Adipocyte (in vitro differentiated cells): ENCODE results near the gene CD82.
"Not testable (repeated sequence)": the region's sequence is repeated elsewhere in the genome, so short reads cannot be mapped to it uniquely, and the experiment has no call there.

Experiments
- DNase-seq: peaks from one replicate; pipeline ENCODE4 v3.0.0-alpha.2; 2015; ENCODE audit warnings: low read depth
- H3K27me3 ChIP-seq: replicated peaks from 2 replicates; pipeline ENCODE4 v1.7.0; 2013; ENCODE audit warnings: mild to moderate bottlenecking, low read length, moderate library complexity; ENCODE audit not compliant: control insufficient read depth, insufficient read depth
- H3K36me3 ChIP-seq: 2 replicates; pipeline ENCODE4 v1.7.0; 2013; ENCODE audit warnings: low read length, mild to moderate bottlenecking, moderate library complexity; ENCODE audit not compliant: control insufficient read depth, insufficient read depth, severe bottlenecking
- H3K4me1 ChIP-seq: 2 replicates; pipeline ENCODE4 v1.7.0; 2013; ENCODE audit warnings: mild to moderate bottlenecking, low read length, moderate library complexity; ENCODE audit not compliant: control insufficient read depth, insufficient read depth
- H3K4me3 ChIP-seq: 2 replicates; pipeline ENCODE4 v1.7.0; 2013; ENCODE audit warnings: mild to moderate bottlenecking, low read length, moderate library complexity
- H3K9ac ChIP-seq: 2 replicates; pipeline ENCODE4 v1.7.0; 2013; ENCODE audit warnings: mild to moderate bottlenecking, low read length, moderate library complexity
- H3K9me3 ChIP-seq: 2 replicates; pipeline ENCODE4 v1.7.0; 2013; ENCODE audit warnings: mild to moderate bottlenecking, low read length, moderate library complexity; ENCODE audit not compliant: control insufficient read depth

CD82 gene

GRCh38 chr11:44652901-44653644, 87.6 kb downstream of the CD82 start:
- Histone ChIP-seq H3K4me1 (no peaks in the 10 kb centered on the region), H3K4me3 (no peak overlapping the region), H3K9ac (no peak overlapping the region), H3K27me3 (peaks cover 39% of the 10 kb centered on the region), H3K36me3 (no peaks in the 10 kb centered on the region), H3K9me3 (no peaks in the 10 kb centered on the region)
- no peak for DNase-seq

- H3K27me3 ChIP-seq, result peaks cover 48% of the 10 kb centered on the region
- no peak for DNase-seq
- no peaks in the 10 kb centered on the region for H3K36me3 ChIP-seq
- no peaks in the 10 kb centered on the region for H3K4me1 ChIP-seq
- no peaks in the 10 kb centered on the region for H3K9me3 ChIP-seq
- no peak overlapping the region for H3K4me3 ChIP-seq
- H3K9ac ChIP-seq, result no peak overlapping the region
Observed at GRCh38 chr11:44654057-44654456, 88.6 kb downstream of the CD82 start.

GRCh38 chr11:44654596-44654995, 89.1 kb downstream of the CD82 start:
- H3K36me3 ChIP-seq, result no peaks in the 10 kb centered on the region
- H3K4me3 ChIP-seq, result no peak overlapping the region
- H3K9me3 ChIP-seq, result no peaks in the 10 kb centered on the region
- peaks cover 53% of the 10 kb centered on the region for H3K27me3 ChIP-seq
- no peak for DNase-seq
- no peak overlapping the region for H3K9ac ChIP-seq
- no peaks in the 10 kb centered on the region for H3K4me1 ChIP-seq

GRCh38 chr11:44657836-44658505, 92.5 kb downstream of the CD82 start:
- no peak for DNase-seq
- peaks cover 37% of the 10 kb centered on the region for H3K27me3 ChIP-seq
- peaks cover 12% of the 10 kb centered on the region for H3K4me1 ChIP-seq
- H3K9me3 ChIP-seq, result no peaks in the 10 kb centered on the region
- no peak overlapping the region for H3K4me3 ChIP-seq
- H3K36me3 ChIP-seq, result no peaks in the 10 kb centered on the region
- H3K9ac ChIP-seq, result no peak overlapping the region

GRCh38 chr11:44658506-44658850, 93.0 kb downstream of the CD82 start:
- H3K9ac ChIP-seq, result no peak overlapping the region
- no peak for DNase-seq
- H3K4me3 ChIP-seq, result no peak overlapping the region
- H3K36me3 ChIP-seq, result no peaks in the 10 kb centered on the region
- peaks cover 32% of the 10 kb centered on the region for H3K27me3 ChIP-seq
- peaks cover 12% of the 10 kb centered on the region for H3K4me1 ChIP-seq
- no peaks in the 10 kb centered on the region for H3K9me3 ChIP-seq

GRCh38 chr11:44659641-44660040, 94.2 kb downstream of the CD82 start:
- Histone ChIP-seq H3K36me3 (no peaks in the 10 kb centered on the region), H3K27me3 (peaks cover 22% of the 10 kb centered on the region), H3K9me3 (no peaks in the 10 kb centered on the region), H3K4me3 (no peak overlapping the region), H3K9ac (no peak overlapping the region), H3K4me1 (peaks cover 12% of the 10 kb centered on the region)
- peak; percentile 13 for DNase-seq

GRCh38 chr11:44660535-44660934, 95.1 kb downstream of the CD82 start:
- not testable (repeated sequence) for H3K36me3 ChIP-seq, H3K4me3 ChIP-seq, H3K9ac ChIP-seq, DNase-seq, H3K9me3 ChIP-seq
- Histone ChIP-seq H3K4me1 (peaks cover 12% of the 10 kb centered on the region), H3K27me3 (peaks cover 27% of the 10 kb centered on the region)

- DNase-seq, result no peak
- no peaks in the 10 kb centered on the region for H3K36me3 ChIP-seq
- H3K9me3 ChIP-seq, result no peaks in the 10 kb centered on the region
- H3K9ac ChIP-seq, result peak overlapping the region; percentile 62
- H3K4me1 ChIP-seq, result peaks cover 12% of the 10 kb centered on the region
- peak overlapping the region; percentile 24 for H3K4me3 ChIP-seq
- H3K27me3 ChIP-seq, result peaks cover 26% of the 10 kb centered on the region
Observed at GRCh38 chr11:44661311-44661717, 95.9 kb downstream of the CD82 start.
